AG10803 (cell line): ENCODE measurements around the gene ACOT7.

Source experiments
- DNase-seq: peaks from one replicate; pipeline ENCODE4 v3.0.0; 2010; ENCODE audit warnings: low read depth
- H3K4me3 ChIP-seq: 2 replicates; pipeline ENCODE4 v1.5.1; 2011; ENCODE audit warnings: mild to moderate bottlenecking, low read length, control low read depth
- TF ChIP-seq, protein P1 (sequence below): conservative IDR thresholded peaks from 2 replicates; pipeline ENCODE4 v1.5.1; 2011; ENCODE audit warnings: mild to moderate bottlenecking, low read length, control low read depth, inconsistent platforms

Gene ACOT7

DNA sequence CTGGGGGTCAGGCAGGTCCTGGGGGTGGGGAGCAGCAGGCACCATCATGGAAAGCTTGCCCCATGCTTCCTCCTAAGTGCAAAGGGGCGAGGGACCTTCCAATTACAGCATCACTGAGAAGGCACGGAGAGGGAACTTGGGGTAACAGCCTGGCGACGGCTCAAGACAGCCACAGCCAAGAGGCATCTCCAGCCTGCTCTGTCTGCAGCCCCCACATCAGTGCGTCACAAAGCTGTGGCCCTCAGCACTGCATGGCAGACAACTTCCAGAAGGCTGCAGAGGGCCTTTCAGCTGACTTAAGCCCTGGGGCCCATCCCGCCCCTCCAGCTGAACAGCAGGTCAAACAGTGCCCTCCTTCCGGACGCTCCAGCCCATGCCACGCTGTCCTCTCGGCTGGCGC lies 119.5 kb downstream of the ACOT7 start:
- H3K4me3 ChIP-seq: no peak overlapping the region
- TF ChIP-seq, protein P1, sequence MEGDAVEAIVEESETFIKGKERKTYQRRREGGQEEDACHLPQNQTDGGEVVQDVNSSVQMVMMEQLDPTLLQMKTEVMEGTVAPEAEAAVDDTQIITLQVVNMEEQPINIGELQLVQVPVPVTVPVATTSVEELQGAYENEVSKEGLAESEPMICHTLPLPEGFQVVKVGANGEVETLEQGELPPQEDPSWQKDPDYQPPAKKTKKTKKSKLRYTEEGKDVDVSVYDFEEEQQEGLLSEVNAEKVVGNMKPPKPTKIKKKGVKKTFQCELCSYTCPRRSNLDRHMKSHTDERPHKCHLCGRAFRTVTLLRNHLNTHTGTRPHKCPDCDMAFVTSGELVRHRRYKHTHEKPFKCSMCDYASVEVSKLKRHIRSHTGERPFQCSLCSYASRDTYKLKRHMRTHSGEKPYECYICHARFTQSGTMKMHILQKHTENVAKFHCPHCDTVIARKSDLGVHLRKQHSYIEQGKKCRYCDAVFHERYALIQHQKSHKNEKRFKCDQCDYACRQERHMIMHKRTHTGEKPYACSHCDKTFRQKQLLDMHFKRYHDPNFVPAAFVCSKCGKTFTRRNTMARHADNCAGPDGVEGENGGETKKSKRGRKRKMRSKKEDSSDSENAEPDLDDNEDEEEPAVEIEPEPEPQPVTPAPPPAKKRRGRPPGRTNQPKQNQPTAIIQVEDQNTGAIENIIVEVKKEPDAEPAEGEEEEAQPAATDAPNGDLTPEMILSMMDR: no peak
- no peak for DNase-seq

GRCh38 chr1:6273380-6273891 lies 120.1 kb downstream of the ACOT7 start:
- TF ChIP-seq, protein P1: no peak
- peak; percentile 65 for DNase-seq
- H3K4me3 ChIP-seq: no peak overlapping the region

- H3K4me3 ChIP-seq: no peak overlapping the region
- DNase-seq: no peak
- TF ChIP-seq, protein P1: peak; percentile 21; the same call in 1 of the 2 replicates
Measured at GRCh38 chr1:6272868-6273267, 120.7 kb downstream of the ACOT7 start.

- no peak overlapping the region for H3K4me3 ChIP-seq
- peak; percentile 25 for DNase-seq
- TF ChIP-seq, protein P1: no peak
Measured at GRCh38 chr1:6272452-6272851, 121.1 kb downstream of the ACOT7 start.

GRCh38 chr1:6271554-6271953 lies 122.0 kb downstream of the ACOT7 start:
- TF ChIP-seq, protein P1: no peak
- H3K4me3 ChIP-seq: no peak overlapping the region
- DNase-seq: peak; percentile 31

- DNase-seq: peak; percentile 34
- TF ChIP-seq, protein P1: 0 out of 2 replicates have a peak, but pooled peaks have one; percentile 2
- H3K4me3 ChIP-seq: no peak overlapping the region
Measured at GRCh38 chr1:6271006-6271405, 122.6 kb downstream of the ACOT7 start.

GRCh38 chr1:6270401-6270800 lies 123.2 kb downstream of the ACOT7 start:
- H3K4me3 ChIP-seq: no peak overlapping the region
- TF ChIP-seq, protein P1: no peak

More at GRCh38 chr1:6270401-6270800, 123.2 kb downstream of the ACOT7 start:
- DNase-seq: no peak
